Activated naive CD4-positive, alpha-beta T cell treated with anti-CD3 and anti-CD28 coated beads, Interleukin-2, amount 50 U/mL, for 16 hours (primary cell): Measurements from ENCODE around the gene SPACA7.

ENCODE experiments used
- DNase-seq: peaks from one replicate; pipeline ENCODE4 v3.0.0-alpha.2; 2020

SPACA7 gene

GRCh38 chr13:112376050-112376681 is at the start of gene SPACA7:
Gene SPACA7 (plus strand): TSS chr13:112376355. CDS start chr13:112376386, 31 bp downstream.
- no peak for DNase-seq

GRCh38 chr13:112326821-112327370 is 49.3 kb upstream of the SPACA7 start:
- DNase-seq = no peak

GRCh38 chr13:112328936-112329335 is 47.2 kb upstream of the SPACA7 start:
- DNase-seq = no peak

- DNase-seq = no peak
Observed at GRCh38 chr13:112329376-112329775, 46.8 kb upstream of the SPACA7 start.

GRCh38 chr13:112330066-112330465 is 46.1 kb upstream of the SPACA7 start:
- DNase-seq = no peak

GRCh38 chr13:112330479-112331381 is 45.4 kb upstream of the SPACA7 start:
- DNase-seq = no peak

- no peak for DNase-seq
Observed at GRCh38 chr13:112331675-112332074, 44.5 kb upstream of the SPACA7 start.

GRCh38 chr13:112332727-112333126 is 43.4 kb upstream of the SPACA7 start:
- no peak for DNase-seq

GRCh38 chr13:112333756-112334543 is 42.2 kb upstream of the SPACA7 start:
- no peak for DNase-seq

GRCh38 chr13:112335135-112335534 is 41.0 kb upstream of the SPACA7 start:
- DNase-seq = no peak

GRCh38 chr13:112341446-112341845 is 34.7 kb upstream of the SPACA7 start:
- no peak for DNase-seq

GRCh38 chr13:112341976-112342735 is 34.0 kb upstream of the SPACA7 start:
- no peak for DNase-seq

GRCh38 chr13:112342841-112343361 is 33.3 kb upstream of the SPACA7 start:
- no peak for DNase-seq

GRCh38 chr13:112343591-112343990 is 32.6 kb upstream of the SPACA7 start:
- DNase-seq = no peak

GRCh38 chr13:112345826-112346172 is 30.4 kb upstream of the SPACA7 start:
- DNase-seq = no peak

GRCh38 chr13:112346173-112346898 is 29.8 kb upstream of the SPACA7 start:
- no peak for DNase-seq

- no peak for DNase-seq
Observed at GRCh38 chr13:112346899-112347229, 29.3 kb upstream of the SPACA7 start.

- no peak for DNase-seq
Observed at GRCh38 chr13:112347986-112348385, 28.2 kb upstream of the SPACA7 start.

GRCh38 chr13:112348642-112349345 is 27.4 kb upstream of the SPACA7 start:
- DNase-seq = no peak

- DNase-seq = no peak
Observed at GRCh38 chr13:112349681-112350080, 26.5 kb upstream of the SPACA7 start.

- no peak for DNase-seq
Observed at GRCh38 chr13:112350300-112350699, 25.9 kb upstream of the SPACA7 start.
